DND-41 (cell line): Measurements from ENCODE around the gene DDX23.
A peak's percentile ranks its signal among the peaks of the same experiment; 100 is the strongest.

ENCODE experiments used
- EZH2 ChIP-seq: IDR thresholded peaks from 3 replicates; pipeline ENCODE4 v1.6.1; 2012; ENCODE audit warnings: borderline replicate concordance, low read depth, mild to moderate bottlenecking, moderate library complexity, low read length, inconsistent platforms; ENCODE audit not compliant: severe bottlenecking
- TF ChIP-seq, protein P1 (sequence below): IDR thresholded peaks from 2 replicates; pipeline ENCODE4 v1.5.1; 2012; ENCODE audit warnings: borderline replicate concordance, low read length, moderate library complexity, mild to moderate bottlenecking; ENCODE audit not compliant: poor library complexity, severe bottlenecking; ENCODE audit errors: extremely low read depth

DNA sequence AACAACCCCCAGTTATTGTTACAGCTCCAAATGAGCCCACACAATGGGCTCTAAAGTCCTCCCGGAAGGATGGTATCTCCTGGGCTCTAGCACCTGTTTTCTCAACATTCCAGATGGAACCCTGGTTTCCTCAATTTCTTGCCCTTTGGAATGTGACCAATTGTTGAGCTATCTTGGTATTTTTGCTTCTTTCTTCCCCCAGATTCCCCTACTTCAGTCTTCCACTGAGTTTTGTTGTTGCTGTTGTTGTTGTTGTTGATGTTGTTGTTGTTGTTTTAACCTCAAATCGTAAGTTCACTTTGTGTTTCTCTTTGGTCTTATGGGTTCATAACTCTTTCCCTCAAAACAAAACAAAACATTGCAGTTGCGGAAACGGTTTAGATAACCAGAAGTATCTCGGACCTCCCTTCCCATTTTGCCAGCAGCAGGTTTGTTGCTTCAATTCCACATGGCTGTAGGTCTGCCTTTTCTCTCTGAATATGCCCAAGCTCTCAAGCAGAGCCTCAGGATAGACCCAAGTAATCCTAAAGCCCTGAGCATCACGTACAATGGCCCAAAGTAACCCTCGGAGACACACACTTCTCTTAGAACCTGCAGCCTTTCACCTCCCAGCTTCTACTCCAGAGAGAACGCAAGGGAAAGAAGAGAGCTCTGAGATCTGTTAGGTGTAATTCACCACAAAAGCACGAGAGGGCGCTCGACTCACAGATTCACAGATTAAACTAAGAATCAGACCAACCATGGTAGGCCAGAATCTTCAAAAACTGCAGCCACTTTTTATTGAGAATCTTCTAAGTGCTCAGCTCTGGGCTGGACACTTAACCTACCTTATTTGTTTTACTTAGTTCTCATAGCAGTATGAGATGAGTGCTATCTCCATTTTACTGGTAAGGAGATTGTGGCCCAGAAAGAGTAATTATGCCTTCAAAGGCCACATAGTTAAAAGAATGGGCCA lies 1.0 kb upstream of the DDX23 start:
- TF ChIP-seq EZH2, result no peak
- TF ChIP-seq, protein P1, sequence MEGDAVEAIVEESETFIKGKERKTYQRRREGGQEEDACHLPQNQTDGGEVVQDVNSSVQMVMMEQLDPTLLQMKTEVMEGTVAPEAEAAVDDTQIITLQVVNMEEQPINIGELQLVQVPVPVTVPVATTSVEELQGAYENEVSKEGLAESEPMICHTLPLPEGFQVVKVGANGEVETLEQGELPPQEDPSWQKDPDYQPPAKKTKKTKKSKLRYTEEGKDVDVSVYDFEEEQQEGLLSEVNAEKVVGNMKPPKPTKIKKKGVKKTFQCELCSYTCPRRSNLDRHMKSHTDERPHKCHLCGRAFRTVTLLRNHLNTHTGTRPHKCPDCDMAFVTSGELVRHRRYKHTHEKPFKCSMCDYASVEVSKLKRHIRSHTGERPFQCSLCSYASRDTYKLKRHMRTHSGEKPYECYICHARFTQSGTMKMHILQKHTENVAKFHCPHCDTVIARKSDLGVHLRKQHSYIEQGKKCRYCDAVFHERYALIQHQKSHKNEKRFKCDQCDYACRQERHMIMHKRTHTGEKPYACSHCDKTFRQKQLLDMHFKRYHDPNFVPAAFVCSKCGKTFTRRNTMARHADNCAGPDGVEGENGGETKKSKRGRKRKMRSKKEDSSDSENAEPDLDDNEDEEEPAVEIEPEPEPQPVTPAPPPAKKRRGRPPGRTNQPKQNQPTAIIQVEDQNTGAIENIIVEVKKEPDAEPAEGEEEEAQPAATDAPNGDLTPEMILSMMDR, result peak; percentile 96
